GDM1 (cell line): Measurements from ENCODE around the gene QRICH2.
"Not testable (repeated sequence)": the region's sequence is repeated elsewhere in the genome, so short reads cannot be mapped to it uniquely, and the experiment has no call there.

ENCODE experiments used
- DNase-seq: peaks from one replicate; lab custom pipeline; 2025; lab: John Stamatoyannopoulos, UW

Gene QRICH2

GRCh38 chr17:76331083-76331482, 23.0 kb upstream of the QRICH2 start:
- no peak for DNase-seq

- no peak for DNase-seq
These were observed 21.6 kb upstream of the QRICH2 start for GRCh38 chr17:76329664-76330063.

- no peak for DNase-seq
These were observed 19.6 kb upstream of the QRICH2 start for GRCh38 chr17:76327696-76328095.

GRCh38 chr17:76326306-76326705, 18.2 kb upstream of the QRICH2 start:
- no peak for DNase-seq

DNA sequence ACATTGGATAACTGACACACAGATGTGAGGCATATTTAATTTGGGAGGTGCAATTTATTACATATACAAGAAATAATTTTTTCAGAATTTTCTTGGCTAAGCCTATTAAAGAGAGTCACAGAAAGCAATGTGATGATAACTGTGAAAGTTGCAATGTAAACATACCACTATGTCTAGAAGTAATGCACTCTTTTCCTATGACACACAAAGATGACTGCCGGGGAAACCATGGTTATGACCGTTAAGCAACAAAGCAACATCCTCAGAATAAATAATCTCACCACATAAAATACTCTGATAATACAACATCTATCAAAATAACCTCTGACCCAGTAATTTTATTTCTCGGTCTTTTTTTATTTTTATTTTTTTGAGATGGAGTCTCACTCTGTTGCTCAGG, 10.5 kb upstream of the QRICH2 start:
- DNase-seq = no peak

GRCh38 chr17:76317535-76317934, 9.5 kb upstream of the QRICH2 start:
- DNase-seq = no peak

- no peak for DNase-seq
These were observed 6.5 kb upstream of the QRICH2 start for GRCh38 chr17:76314392-76315227.

GRCh38 chr17:76312735-76313134, 4.7 kb upstream of the QRICH2 start:
- no peak for DNase-seq

GRCh38 chr17:76309461-76309860, 1.4 kb upstream of the QRICH2 start:
- no peak for DNase-seq

- DNase-seq = no peak
These were observed 644 bp downstream of the QRICH2 start for GRCh38 chr17:76307299-76307965.

- DNase-seq = not testable (repeated sequence)
These were observed 3.0 kb downstream of the QRICH2 start for GRCh38 chr17:76305135-76305454.

GRCh38 chr17:76304226-76305134, 3.6 kb downstream of the QRICH2 start:
- no peak for DNase-seq

DNA sequence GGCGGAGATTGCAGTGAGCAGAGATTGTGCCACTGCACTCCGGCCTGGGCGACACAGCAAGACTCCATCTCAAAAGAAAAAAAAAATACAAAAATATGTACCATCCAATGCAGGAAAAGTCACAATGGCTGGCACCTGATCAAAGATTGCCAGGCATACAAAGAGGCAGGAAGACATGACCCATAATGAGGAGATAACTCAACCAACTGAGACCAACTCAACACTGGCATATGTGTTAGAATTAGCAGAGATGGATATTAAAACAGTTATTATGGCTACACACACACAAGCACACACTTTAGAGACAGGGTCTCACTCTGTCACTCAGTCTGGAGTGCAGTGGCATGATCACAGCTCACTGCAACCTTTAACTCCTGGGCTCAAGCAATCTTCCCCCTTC, 10.6 kb downstream of the QRICH2 start:
- no peak for DNase-seq

GRCh38 chr17:76296889-76297288, 11.2 kb downstream of the QRICH2 start:
- no peak for DNase-seq

- no peak for DNase-seq
These were observed 11.9 kb downstream of the QRICH2 start for GRCh38 chr17:76296186-76296585.

DNA sequence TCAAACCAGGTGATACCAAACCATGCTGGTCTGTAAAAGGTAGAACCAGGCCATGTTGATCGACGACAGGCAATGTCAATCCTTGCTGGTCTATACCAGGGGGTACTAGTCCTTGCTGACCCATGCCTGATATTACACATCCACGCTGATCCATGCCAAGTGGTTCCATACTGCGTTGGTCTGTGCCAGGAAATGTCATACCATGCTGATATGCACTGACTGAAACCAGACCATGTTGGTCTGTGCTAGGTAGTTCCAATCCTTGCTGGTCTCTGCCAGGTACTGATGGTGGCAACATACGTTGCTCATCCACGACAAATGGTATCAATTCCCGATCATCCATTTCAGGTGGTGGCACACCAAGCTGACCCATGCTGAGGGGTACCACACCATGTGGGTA, 15.0 kb downstream of the QRICH2 start:
- no peak for DNase-seq

DNA sequence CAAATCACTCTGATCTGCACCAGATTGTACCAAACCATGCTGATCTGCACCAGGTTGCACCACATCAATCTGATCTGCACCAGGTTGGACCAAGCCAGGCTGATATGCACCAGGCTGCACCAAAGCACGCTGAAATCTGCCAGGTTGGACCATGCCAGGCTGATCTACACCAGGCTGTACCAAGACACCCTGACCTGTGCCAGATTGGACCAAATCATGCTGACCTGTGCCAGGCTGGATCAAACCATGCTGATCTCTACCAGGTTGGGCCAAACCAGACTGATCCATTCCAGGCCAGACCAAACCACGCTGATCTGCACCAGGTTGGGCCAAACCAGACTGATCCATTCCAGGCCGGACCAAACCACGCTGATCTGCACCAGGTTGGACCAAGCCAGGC, 15.5 kb downstream of the QRICH2 start:
- DNase-seq = no peak

- no peak for DNase-seq
These were observed 26.3 kb downstream of the QRICH2 start for GRCh38 chr17:76281573-76282371.

DNA sequence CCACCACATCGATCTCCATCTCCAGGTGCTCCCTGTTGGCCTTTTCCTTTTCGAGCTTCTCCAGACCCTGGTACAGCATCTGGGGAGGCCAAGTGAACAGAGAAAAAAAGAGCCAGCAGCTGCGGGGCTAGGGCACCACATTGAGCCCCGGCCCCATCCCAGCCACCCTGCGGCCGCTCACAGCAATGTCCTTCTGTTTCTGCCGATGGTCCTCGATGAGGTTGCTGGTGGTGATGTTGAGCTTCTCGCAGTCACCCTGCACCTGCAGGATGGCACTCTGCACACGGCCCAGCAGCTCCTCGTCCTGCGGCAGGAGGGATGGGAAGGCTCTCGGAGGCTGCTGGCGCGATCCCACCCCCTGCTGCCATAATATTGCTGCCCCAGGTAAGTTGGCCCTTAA, 27.4 kb downstream of the QRICH2 start:
- no peak for DNase-seq

GRCh38 chr17:76279742-76280287, 28.3 kb downstream of the QRICH2 start:
- no peak for DNase-seq

- DNase-seq = peak; percentile 57
These were observed 28.9 kb downstream of the QRICH2 start for GRCh38 chr17:76278952-76279741.
